Ishikawa (cell line): ENCODE data around the gene RPS19.

ENCODE experiments used
- CEBPB ChIP-seq: IDR thresholded peaks from 2 replicates; pipeline ENCODE4 v1.6.1; 2012
- CREB1 ChIP-seq: IDR thresholded peaks from 2 replicates; pipeline ENCODE4 v1.6.1; 2012; ENCODE audit warnings: low read depth
- EGR1 ChIP-seq: IDR thresholded peaks from 2 replicates; pipeline ENCODE4 v1.6.1; 2012
- EP300 ChIP-seq: IDR thresholded peaks from 2 replicates; pipeline ENCODE4 v1.6.1; 2012; ENCODE audit warnings: borderline replicate concordance
- FOXM1 ChIP-seq: IDR thresholded peaks from 2 replicates; pipeline ENCODE4 v1.6.1; 2012; ENCODE audit warnings: low read depth, borderline replicate concordance
- NFIC ChIP-seq: IDR thresholded peaks from 2 replicates; pipeline ENCODE4 v1.6.1; 2012
- RAD21 ChIP-seq: IDR thresholded peaks from 2 replicates; pipeline ENCODE4 v1.6.1; 2012; ENCODE audit warnings: low read depth
- TAF1 ChIP-seq: IDR thresholded peaks from 2 replicates; pipeline ENCODE4 v1.6.1; 2012; ENCODE audit warnings: low read depth, mild to moderate bottlenecking
- TCF12 ChIP-seq: IDR thresholded peaks from 2 replicates; pipeline ENCODE4 v1.6.1; 2012; ENCODE audit warnings: low read depth
- TEAD4 ChIP-seq: IDR thresholded peaks from 2 replicates; pipeline ENCODE4 v1.6.1; 2012
- YY1 ChIP-seq: IDR thresholded peaks from 2 replicates; pipeline ENCODE4 v1.6.1; 2012; ENCODE audit warnings: low read depth
- ZBTB7A ChIP-seq: IDR thresholded peaks from 2 replicates; pipeline ENCODE4 v1.6.1; 2012; ENCODE audit warnings: low read depth
- TF ChIP-seq, protein P1 (sequence below): IDR thresholded peaks from 2 replicates; pipeline ENCODE4 v1.6.1; 2012
- TF ChIP-seq, protein P2 (sequence below): IDR thresholded peaks from 2 replicates; pipeline ENCODE4 v1.6.1; 2012
- TF ChIP-seq, protein P3 (sequence below): IDR thresholded peaks from 2 replicates; pipeline ENCODE4 v1.6.1; 2012; ENCODE audit warnings: low read depth, mild to moderate bottlenecking

The RPS19 gene

DNA sequence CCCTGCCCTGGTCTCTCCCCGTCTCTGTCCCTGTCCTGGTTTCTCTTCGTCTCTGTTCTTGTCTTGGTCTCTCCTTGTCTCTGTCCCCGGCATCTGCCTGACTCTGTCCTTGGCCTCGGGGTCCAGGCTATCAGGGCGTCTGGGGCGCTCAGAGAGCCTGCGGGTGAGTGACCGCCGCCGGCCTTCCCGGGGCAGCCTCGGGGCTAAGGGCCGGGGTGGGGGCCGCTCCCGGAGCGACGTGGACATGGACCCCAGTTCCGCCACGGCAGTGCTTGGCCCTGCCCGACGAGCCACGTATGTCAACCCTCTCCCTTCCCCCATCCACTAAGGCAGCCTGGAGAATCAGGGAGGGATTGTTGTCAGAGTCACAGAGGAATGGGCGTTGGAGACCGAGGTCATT lies 37.8 kb downstream of the RPS19 start:
- TF ChIP-seq, protein P1, sequence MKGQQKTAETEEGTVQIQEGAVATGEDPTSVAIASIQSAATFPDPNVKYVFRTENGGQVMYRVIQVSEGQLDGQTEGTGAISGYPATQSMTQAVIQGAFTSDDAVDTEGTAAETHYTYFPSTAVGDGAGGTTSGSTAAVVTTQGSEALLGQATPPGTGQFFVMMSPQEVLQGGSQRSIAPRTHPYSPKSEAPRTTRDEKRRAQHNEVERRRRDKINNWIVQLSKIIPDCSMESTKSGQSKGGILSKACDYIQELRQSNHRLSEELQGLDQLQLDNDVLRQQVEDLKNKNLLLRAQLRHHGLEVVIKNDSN: no peak
- no peak for TF ChIP-seq TAF1
- TF ChIP-seq NFIC: no peak

DNA sequence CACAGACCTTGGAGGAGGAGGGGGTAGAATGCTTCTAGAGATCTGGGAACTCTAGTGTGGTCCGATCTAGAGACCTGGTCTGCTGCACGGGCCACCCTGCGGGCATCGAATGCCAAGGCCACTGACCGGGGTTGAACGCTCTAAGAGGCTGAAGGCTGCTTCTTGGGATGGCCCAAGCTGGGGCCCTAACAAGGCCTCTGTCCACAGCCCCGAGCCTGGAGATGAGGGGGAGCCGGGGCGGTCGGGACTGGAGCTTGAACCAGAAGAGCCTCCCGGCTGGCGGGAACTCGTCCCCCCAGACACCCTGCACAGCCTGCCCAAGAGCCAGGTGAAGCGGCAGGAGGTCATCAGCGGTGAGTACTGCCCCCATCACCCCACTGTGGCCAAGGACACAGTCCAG lies 38.2 kb downstream of the RPS19 start:
- no peak for TF ChIP-seq NFIC
- no peak for TF ChIP-seq TCF12
- TF ChIP-seq FOXM1: no peak
- TF ChIP-seq YY1: no peak
- no peak for TF ChIP-seq CREB1
- TF ChIP-seq, protein P2, sequence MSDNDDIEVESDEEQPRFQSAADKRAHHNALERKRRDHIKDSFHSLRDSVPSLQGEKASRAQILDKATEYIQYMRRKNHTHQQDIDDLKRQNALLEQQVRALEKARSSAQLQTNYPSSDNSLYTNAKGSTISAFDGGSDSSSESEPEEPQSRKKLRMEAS: no peak
- no peak for TF ChIP-seq EGR1
- no peak for TF ChIP-seq RAD21
- TF ChIP-seq TEAD4: no peak
- TF ChIP-seq EP300: no peak
- no peak for TF ChIP-seq TAF1
- TF ChIP-seq, protein P3, sequence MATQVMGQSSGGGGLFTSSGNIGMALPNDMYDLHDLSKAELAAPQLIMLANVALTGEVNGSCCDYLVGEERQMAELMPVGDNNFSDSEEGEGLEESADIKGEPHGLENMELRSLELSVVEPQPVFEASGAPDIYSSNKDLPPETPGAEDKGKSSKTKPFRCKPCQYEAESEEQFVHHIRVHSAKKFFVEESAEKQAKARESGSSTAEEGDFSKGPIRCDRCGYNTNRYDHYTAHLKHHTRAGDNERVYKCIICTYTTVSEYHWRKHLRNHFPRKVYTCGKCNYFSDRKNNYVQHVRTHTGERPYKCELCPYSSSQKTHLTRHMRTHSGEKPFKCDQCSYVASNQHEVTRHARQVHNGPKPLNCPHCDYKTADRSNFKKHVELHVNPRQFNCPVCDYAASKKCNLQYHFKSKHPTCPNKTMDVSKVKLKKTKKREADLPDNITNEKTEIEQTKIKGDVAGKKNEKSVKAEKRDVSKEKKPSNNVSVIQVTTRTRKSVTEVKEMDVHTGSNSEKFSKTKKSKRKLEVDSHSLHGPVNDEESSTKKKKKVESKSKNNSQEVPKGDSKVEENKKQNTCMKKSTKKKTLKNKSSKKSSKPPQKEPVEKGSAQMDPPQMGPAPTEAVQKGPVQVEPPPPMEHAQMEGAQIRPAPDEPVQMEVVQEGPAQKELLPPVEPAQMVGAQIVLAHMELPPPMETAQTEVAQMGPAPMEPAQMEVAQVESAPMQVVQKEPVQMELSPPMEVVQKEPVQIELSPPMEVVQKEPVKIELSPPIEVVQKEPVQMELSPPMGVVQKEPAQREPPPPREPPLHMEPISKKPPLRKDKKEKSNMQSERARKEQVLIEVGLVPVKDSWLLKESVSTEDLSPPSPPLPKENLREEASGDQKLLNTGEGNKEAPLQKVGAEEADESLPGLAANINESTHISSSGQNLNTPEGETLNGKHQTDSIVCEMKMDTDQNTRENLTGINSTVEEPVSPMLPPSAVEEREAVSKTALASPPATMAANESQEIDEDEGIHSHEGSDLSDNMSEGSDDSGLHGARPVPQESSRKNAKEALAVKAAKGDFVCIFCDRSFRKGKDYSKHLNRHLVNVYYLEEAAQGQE: no peak
- no peak for TF ChIP-seq ZBTB7A

DNA sequence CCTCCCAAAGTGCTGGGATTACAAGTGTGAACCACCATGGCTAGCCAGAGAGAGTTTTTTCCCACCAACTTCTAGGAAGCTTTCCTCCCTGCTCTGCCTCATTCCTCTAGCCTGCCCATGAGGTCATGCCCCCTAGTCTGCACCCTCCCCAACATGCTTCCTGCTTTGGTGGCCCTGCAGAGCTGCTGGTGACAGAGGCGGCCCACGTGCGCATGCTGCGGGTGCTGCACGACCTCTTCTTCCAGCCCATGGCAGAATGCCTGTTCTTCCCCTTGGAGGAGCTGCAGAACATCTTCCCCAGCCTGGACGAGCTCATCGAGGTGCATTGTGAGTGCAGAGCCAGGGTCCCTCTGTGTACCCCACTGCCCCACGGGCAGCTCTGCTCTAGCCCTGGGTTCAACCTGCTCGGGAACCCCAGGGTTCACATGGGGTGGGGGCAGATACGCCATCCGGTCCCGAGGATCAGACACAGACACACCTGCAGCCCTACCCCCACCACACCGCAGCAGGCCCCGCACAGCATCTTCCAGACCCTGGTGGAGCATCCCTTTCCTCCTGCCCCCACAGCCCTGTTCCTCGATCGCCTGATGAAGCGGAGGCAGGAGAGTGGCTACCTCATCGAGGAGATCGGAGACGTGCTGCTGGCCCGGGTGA lies 41.8 kb downstream of the RPS19 start:
- TF ChIP-seq TCF12: no peak
- TF ChIP-seq FOXM1: no peak
- TF ChIP-seq YY1: no peak
- TF ChIP-seq, protein P3: no peak
- TF ChIP-seq CEBPB: no peak
- TF ChIP-seq, protein P2: no peak
- TF ChIP-seq CREB1: no peak
- TF ChIP-seq EP300: no peak
- no peak for TF ChIP-seq RAD21

DNA sequence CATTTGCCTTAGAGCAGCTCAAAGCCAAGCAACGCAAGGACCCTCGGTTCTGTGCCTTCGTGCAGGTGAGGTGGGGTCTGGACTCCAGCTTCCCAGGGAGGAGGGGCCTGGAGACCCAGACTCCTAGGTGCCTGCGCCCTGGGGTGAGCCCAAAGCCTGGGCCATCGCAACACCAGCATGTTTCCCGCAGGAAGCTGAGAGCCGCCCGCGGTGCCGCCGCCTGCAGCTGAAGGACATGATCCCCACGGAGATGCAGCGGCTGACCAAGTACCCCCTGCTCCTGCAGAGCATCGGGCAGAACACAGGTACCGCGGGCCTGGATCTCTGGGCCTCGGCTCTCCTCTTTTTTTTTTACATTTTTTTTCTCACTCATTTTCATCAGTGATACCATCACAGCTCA lies 42.5 kb downstream of the RPS19 start:
- TF ChIP-seq TEAD4 (no peak), NFIC (no peak), TCF12 (no peak), ZBTB7A (no peak), RAD21 (no peak), TAF1 (no peak), YY1 (no peak), EGR1 (no peak)
- TF ChIP-seq, protein P1: no peak
- TF ChIP-seq, protein P2: no peak
- TF ChIP-seq, protein P3: no peak
